MCF 10A (cell line): ENCODE data around the gene PPP3CA. TPM values are rescaled to one million over a fixed set of nuclear protein-coding genes. Genes with fewer than 3 reads are reported as not detected.

Source experiments
- BruUV-seq: library from RNA; stranded (reverse); fragments of 400-500 nt; replicated peaks from 2 replicates; lab custom pipeline; 2021; lab: Mats Ljungman, UMichigan
- CTCF ChIA-PET: fragments of 300-600 bp; sonication (Branson Sonifier 250); formaldehyde crosslinking; extraction: SDS; loops from one replicate; lab custom pipeline; 2021; ENCODE audit warnings: antibody characterized with exemption, inconsistent platforms; lab: Yijun Ruan, JAX
- POLR2A ChIA-PET: fragments of 300-600, 350-650 bp; sonication (Branson Sonifier 250); formaldehyde crosslinking; extraction: SDS; loops from one replicate; lab custom pipeline; 2020; ENCODE audit warnings: antibody characterized with exemption, inconsistent platforms; lab: Yijun Ruan, JAX
- DNase-seq: peaks from one replicate; pipeline ENCODE4 v3.0.0-alpha.2; 2018; ENCODE audit not compliant: unreplicated experiment
- H3K27ac Mint-ChIP-seq: one replicate; pipeline ENCODE4 v1.8.0; 2022; ENCODE audit warnings: mild to moderate bottlenecking, low read depth, mixed read lengths; ENCODE audit not compliant: unreplicated experiment
- H3K27me3 Mint-ChIP-seq: one replicate; pipeline ENCODE4 v1.8.0; 2022; ENCODE audit warnings: mixed read lengths; ENCODE audit not compliant: insufficient read depth, unreplicated experiment
- H3K36me3 Mint-ChIP-seq: one replicate; pipeline ENCODE4 v1.8.0; 2022; ENCODE audit warnings: mild to moderate bottlenecking, moderate library complexity, mixed read lengths; ENCODE audit not compliant: insufficient read depth, unreplicated experiment
- H3K4me1 Mint-ChIP-seq: one replicate; pipeline ENCODE4 v1.8.0; 2022; ENCODE audit warnings: mixed read lengths; ENCODE audit not compliant: insufficient read depth, unreplicated experiment
- H3K4me3 Mint-ChIP-seq: one replicate; pipeline ENCODE4 v1.8.0; 2022; ENCODE audit warnings: mild to moderate bottlenecking, moderate library complexity, mixed read lengths; ENCODE audit not compliant: unreplicated experiment
- H3K9me3 Mint-ChIP-seq: one replicate; pipeline ENCODE4 v1.8.0; 2022; ENCODE audit warnings: mixed read lengths; ENCODE audit not compliant: unreplicated experiment
- CTCF ChIP-seq: fragments of 200-600 bp; IDR thresholded peaks from one replicate; pipeline ENCODE4 v1.8.0; 2022; ENCODE audit warnings: antibody characterized with exemption, mild to moderate bottlenecking; ENCODE audit not compliant: unreplicated experiment
- intact Hi-C: fragments of 100-400 bp; cut with micrococcal nuclease; formaldehyde crosslinking; loops from 2 replicates; pipeline ENCODE4 v1.14.1; 2022
- total RNA-seq: library from RNA; stranded (reverse); gene quantifications from 2 replicates; pipeline ENCODE4 v1.2.3, GENCODE V29; 2022

Gene PPP3CA
- total RNA-seq, 1 experiment from 2014 or later, result 73.0 TPM

- intact Hi-C loops, result no loop called here
- no peaks in the 10 kb centered on the region for H3K9me3 Mint-ChIP-seq
- H3K4me1 Mint-ChIP-seq, result peaks cover 6% of the 10 kb centered on the region
- H3K4me3 Mint-ChIP-seq, result no peak overlapping the region
- no peak for DNase-seq
- no peak overlapping the region for H3K27ac Mint-ChIP-seq
- TF ChIP-seq CTCF, result no peak
- no TSS peak for BruUV-seq
- ChIA-PET CTCF (no interaction called here), POLR2A (interaction anchor here (0.8 to 0.9 kb wide), 2 partner anchors 90 to 201 kb away, joined by 3 to 4 read pairs; no protein-coding TSS in a partner anchor)
- no peaks in the 10 kb centered on the region for H3K27me3 Mint-ChIP-seq
- H3K36me3 Mint-ChIP-seq, result no peaks in the 10 kb centered on the region
Measured at GRCh38 chr4:101147283-101147682, 200.0 kb downstream of the PPP3CA start.

GRCh38 chr4:101145021-101145420 lies 202.3 kb downstream of the PPP3CA start:
- Mint-ChIP-seq H3K27me3 (no peaks in the 10 kb centered on the region), H3K4me1 (peaks cover 17% of the 10 kb centered on the region), H3K4me3 (no peak overlapping the region), H3K9me3 (peaks cover 12% of the 10 kb centered on the region), H3K36me3 (no peaks in the 10 kb centered on the region), H3K27ac (no peak overlapping the region)
- BruUV-seq, result no TSS peak
- TF ChIP-seq CTCF, result no peak
- POLR2A ChIA-PET, result no interaction called here
- CTCF ChIA-PET, result no interaction called here
- intact Hi-C loops, result no loop called here
- no peak for DNase-seq

GRCh38 chr4:101142259-101142658 lies 205.1 kb downstream of the PPP3CA start:
- BruUV-seq, result no TSS peak
- Mint-ChIP-seq H3K4me1 (peaks cover 17% of the 10 kb centered on the region), H3K27me3 (no peaks in the 10 kb centered on the region), H3K27ac (no peak overlapping the region), H3K4me3 (no peak overlapping the region), H3K36me3 (no peaks in the 10 kb centered on the region), H3K9me3 (peaks cover 12% of the 10 kb centered on the region)
- ChIA-PET CTCF (interaction anchor here (0.6 kb wide), 1 partner anchor 1133 kb away, joined by 4 read pairs; no protein-coding TSS in a partner anchor), POLR2A (interaction anchor here (0.5 to 1.4 kb wide), 4 partner anchors 8 to 561 kb away, joined by 3 to 8 read pairs (median 3); no protein-coding TSS in a partner anchor)
- intact Hi-C loops, result no loop called here
- no peak for DNase-seq
- no peak for TF ChIP-seq CTCF

- Mint-ChIP-seq H3K9me3 (peaks cover 12% of the 10 kb centered on the region), H3K27me3 (no peaks in the 10 kb centered on the region), H3K36me3 (no peaks in the 10 kb centered on the region), H3K27ac (peak overlapping the region; percentile 20), H3K4me3 (no peak overlapping the region), H3K4me1 (peaks cover 17% of the 10 kb centered on the region)
- ChIA-PET CTCF (no interaction called here), POLR2A (interaction anchor here (0.6 to 1.4 kb wide), 3 partner anchors 9 to 561 kb away, joined by 3 to 8 read pairs (median 3); no protein-coding TSS in a partner anchor)
- no TSS peak for BruUV-seq
- no peak for TF ChIP-seq CTCF
- DNase-seq, result no peak
- intact Hi-C loops, result no loop called here
Measured at GRCh38 chr4:101141855-101142254, 205.5 kb downstream of the PPP3CA start.
